H9 (cell line): Measurements from ENCODE around the gene ADAMTSL5. TPM values are rescaled to one million over a fixed set of nuclear protein-coding genes. Genes with fewer than 3 reads are reported as not detected.

Source experiments
- DNase-seq: peaks from one replicate; pipeline ENCODE4 v3.0.0-alpha.2; 2017
- H2AFZ ChIP-seq: one replicate; pipeline ENCODE4 v1.6.1; 2013; ENCODE audit warnings: mild to moderate bottlenecking, low read length, control low read depth, moderate library complexity
- H2AK5ac ChIP-seq: 2 replicates; pipeline ENCODE4 v1.6.1; 2013; ENCODE audit warnings: low read length, control low read depth, mixed read lengths; ENCODE audit not compliant: insufficient read length
- H2BK120ac ChIP-seq: one replicate; pipeline ENCODE4 v1.6.1; 2013; ENCODE audit warnings: low read depth, mild to moderate bottlenecking, low read length, control low read depth, inconsistent platforms; ENCODE audit not compliant: poor library complexity, severe bottlenecking
- H2BK12ac ChIP-seq: 2 replicates; pipeline ENCODE4 v1.6.1; 2013; ENCODE audit warnings: low read length, control low read depth, mixed read lengths, low read depth; ENCODE audit not compliant: insufficient read length
- H2BK15ac ChIP-seq: 2 replicates; pipeline ENCODE4 v1.6.1; 2013; ENCODE audit warnings: low read depth, low read length, control low read depth
- H2BK20ac ChIP-seq: one replicate; pipeline ENCODE4 v1.6.1; 2013; ENCODE audit warnings: low read depth, mild to moderate bottlenecking, low read length, control low read depth, inconsistent platforms; ENCODE audit not compliant: poor library complexity, severe bottlenecking
- H2BK5ac ChIP-seq: 2 replicates; pipeline ENCODE4 v1.6.1; 2013; ENCODE audit warnings: low read length, control low read depth, mixed read lengths; ENCODE audit not compliant: insufficient read length
- H3K14ac ChIP-seq: 2 replicates; pipeline ENCODE4 v1.6.1; 2013; ENCODE audit warnings: low read length, control low read depth; ENCODE audit not compliant: insufficient read depth
- H3K18ac ChIP-seq: 2 replicates; pipeline ENCODE4 v1.6.1; 2013; ENCODE audit warnings: low read depth, mild to moderate bottlenecking, mixed read lengths, low read length, control low read depth; ENCODE audit not compliant: insufficient read length
- H3K23ac ChIP-seq: 2 replicates; pipeline ENCODE4 v1.6.1; 2013; ENCODE audit warnings: low read length, control low read depth, mixed read lengths, low read depth; ENCODE audit not compliant: insufficient read length
- H3K23me2 ChIP-seq: 2 replicates; pipeline ENCODE4 v1.6.1; 2013; ENCODE audit warnings: low read depth, mild to moderate bottlenecking, mixed read lengths, low read length, control low read depth; ENCODE audit not compliant: insufficient read length, poor library complexity, severe bottlenecking
- H3K27ac ChIP-seq: 2 replicates; pipeline ENCODE4 v1.5.1; 2013; ENCODE audit warnings: low read length, control low read depth, mixed read lengths, low read depth; ENCODE audit not compliant: insufficient read length
- H3K27me3 ChIP-seq: 2 replicates; pipeline ENCODE4 v1.6.1; 2013; ENCODE audit warnings: low read length, control low read depth, inconsistent platforms; ENCODE audit not compliant: insufficient read depth
- H3K4ac ChIP-seq: 2 replicates; pipeline ENCODE4 v1.6.1; 2013; ENCODE audit warnings: low read depth, mild to moderate bottlenecking, control low read depth, inconsistent platforms, low read length, moderate library complexity
- H3K4me1 ChIP-seq: 2 replicates; pipeline ENCODE4 v1.6.1; 2013; ENCODE audit warnings: low read length, control low read depth, inconsistent platforms; ENCODE audit not compliant: insufficient read depth
- H3K4me2 ChIP-seq: 2 replicates; pipeline ENCODE4 v1.6.1; 2013; ENCODE audit warnings: low read length, control low read depth, mixed read lengths; ENCODE audit not compliant: insufficient read length, insufficient read depth
- H3K56ac ChIP-seq: 2 replicates; pipeline ENCODE4 v1.6.1; 2013; ENCODE audit warnings: low read depth, mild to moderate bottlenecking, mixed read lengths, low read length, control low read depth; ENCODE audit not compliant: insufficient read length
- H3K79me1 ChIP-seq: 2 replicates; pipeline ENCODE4 v1.6.1; 2013; ENCODE audit warnings: low read depth, mild to moderate bottlenecking, moderate library complexity, low read length, control low read depth, inconsistent platforms; ENCODE audit not compliant: insufficient read depth, poor library complexity, severe bottlenecking
- H3K79me2 ChIP-seq: 2 replicates; pipeline ENCODE4 v1.6.1; 2013; ENCODE audit warnings: low read length, control low read depth, inconsistent platforms; ENCODE audit not compliant: insufficient read depth
- H3K9ac ChIP-seq: 2 replicates; pipeline ENCODE4 v1.6.1; 2013; ENCODE audit warnings: low read length, control low read depth, mixed read lengths; ENCODE audit not compliant: insufficient read length; ENCODE audit errors: extremely low read depth
- H3K9me3 ChIP-seq: one replicate; pipeline ENCODE4 v1.6.1; 2013; ENCODE audit warnings: low read depth, low read length, inconsistent platforms; ENCODE audit not compliant: control insufficient read depth
- H3T11ph ChIP-seq: one replicate; pipeline ENCODE4 v1.6.1; 2013; ENCODE audit warnings: mild to moderate bottlenecking, low read length, control low read depth, inconsistent platforms
- H4K20me1 ChIP-seq: one replicate; pipeline ENCODE4 v1.6.1; 2013; ENCODE audit not compliant: control insufficient read depth, insufficient read length, insufficient read depth
- H4K5ac ChIP-seq: 2 replicates; pipeline ENCODE4 v1.6.1; 2013; ENCODE audit warnings: low read depth, mild to moderate bottlenecking, mixed read lengths, low read length, control low read depth; ENCODE audit not compliant: insufficient read length
- H4K8ac ChIP-seq: replicated peaks from 2 replicates; pipeline ENCODE4 v1.6.1; 2013; ENCODE audit warnings: low read length, control low read depth, mixed read lengths, low read depth; ENCODE audit not compliant: insufficient read length
- H4K91ac ChIP-seq: 2 replicates; pipeline ENCODE4 v1.6.1; 2013; ENCODE audit warnings: low read depth, mild to moderate bottlenecking, moderate library complexity, mixed read lengths, low read length, control low read depth; ENCODE audit not compliant: insufficient read length
- H3K27ac Mint-ChIP-seq, 3 experiments: 2 replicates in 2 of 3; 3 replicates in 1 of 3; pipeline ENCODE4 v1.8.0; 2020 to 2021; ENCODE audit warnings: mixed read lengths in 3 of 3, mild to moderate bottlenecking in 1 of 3, moderate library complexity in 1 of 3
- H3K27me3 Mint-ChIP-seq: 2 replicates; pipeline ENCODE4 v1.8.0; 2021; ENCODE audit warnings: low read depth, mild to moderate bottlenecking, moderate library complexity, mixed read lengths
- H3K36me3 Mint-ChIP-seq, 3 experiments: 2 replicates in 2 of 3; 3 replicates in 1 of 3; pipeline ENCODE4 v1.8.0; 2020 to 2021; ENCODE audit warnings: low read depth in 3 of 3, mixed read lengths in 3 of 3; ENCODE audit not compliant: insufficient read depth in 1 of 3
- H3K4me1 Mint-ChIP-seq, 2 experiments: 2 replicates each; pipeline ENCODE4 v1.8.0; 2020; ENCODE audit warnings: mixed read lengths in 2 of 2
- H3K4me3 Mint-ChIP-seq, 2 experiments: 2 replicates in 1 of 2; 3 replicates in 1 of 2; pipeline ENCODE4 v1.8.0; 2020 to 2021; ENCODE audit warnings: mild to moderate bottlenecking in 2 of 2, mixed read lengths in 2 of 2, moderate library complexity in 1 of 2
- H3K9me3 Mint-ChIP-seq, 2 experiments: 2 replicates in 1 of 2; 3 replicates in 1 of 2; pipeline ENCODE4 v1.8.0; 2020; ENCODE audit warnings: mild to moderate bottlenecking in 2 of 2, mixed read lengths in 2 of 2, moderate library complexity in 1 of 2
- WGBS: extraction: QIAGEN DNeasy Blood & Tissue Kit; methylation state at CpG from one replicate; pipeline ENCODE4 v1.1.7; 2013; ENCODE audit warnings: missing lambda C conversion rate, low lambda C conversion rate, mixed read lengths; ENCODE audit not compliant: insufficient read length; ENCODE audit errors: extremely low coverage; 5-methylcytosine and 5-hydroxymethylcytosine counted together
- total RNA-seq: library from RNA; stranded (reverse); gene quantifications from 2 replicates; pipeline ENCODE4 v1.2.1, GENCODE V29; 2021
- TF ChIP-seq, protein P1 (sequence below): fragments of 200-600 bp; sonication (generic); conservative IDR thresholded peaks from 3 replicates; pipeline ENCODE4 v1.8.0; 2021; ENCODE audit warnings: antibody characterized with exemption, mild to moderate bottlenecking

Gene ADAMTSL5
- total RNA-seq, 1 experiment from 2014 or later = 1.5 TPM

DNA sequence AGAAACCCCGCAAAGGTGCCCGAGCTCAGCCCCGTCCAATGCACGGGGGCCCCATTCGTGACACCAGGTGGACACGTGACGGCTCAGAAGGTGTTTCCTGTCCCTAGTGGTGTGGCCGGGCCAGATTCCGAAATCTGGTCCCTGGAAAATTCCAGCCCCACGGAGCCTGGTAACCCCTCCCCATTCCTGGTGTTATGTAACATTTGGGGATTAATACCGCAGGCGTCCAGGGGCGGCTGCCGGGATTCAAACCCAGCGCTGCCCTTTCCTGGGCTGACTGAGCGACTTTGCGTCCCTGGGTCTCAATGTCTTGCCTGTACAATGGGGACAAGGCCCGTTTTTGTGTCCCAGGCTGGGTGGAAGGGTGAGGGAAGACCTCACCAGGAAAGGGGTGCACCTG, 10.0 kb upstream of the ADAMTSL5 start:
- TF ChIP-seq, protein P1, sequence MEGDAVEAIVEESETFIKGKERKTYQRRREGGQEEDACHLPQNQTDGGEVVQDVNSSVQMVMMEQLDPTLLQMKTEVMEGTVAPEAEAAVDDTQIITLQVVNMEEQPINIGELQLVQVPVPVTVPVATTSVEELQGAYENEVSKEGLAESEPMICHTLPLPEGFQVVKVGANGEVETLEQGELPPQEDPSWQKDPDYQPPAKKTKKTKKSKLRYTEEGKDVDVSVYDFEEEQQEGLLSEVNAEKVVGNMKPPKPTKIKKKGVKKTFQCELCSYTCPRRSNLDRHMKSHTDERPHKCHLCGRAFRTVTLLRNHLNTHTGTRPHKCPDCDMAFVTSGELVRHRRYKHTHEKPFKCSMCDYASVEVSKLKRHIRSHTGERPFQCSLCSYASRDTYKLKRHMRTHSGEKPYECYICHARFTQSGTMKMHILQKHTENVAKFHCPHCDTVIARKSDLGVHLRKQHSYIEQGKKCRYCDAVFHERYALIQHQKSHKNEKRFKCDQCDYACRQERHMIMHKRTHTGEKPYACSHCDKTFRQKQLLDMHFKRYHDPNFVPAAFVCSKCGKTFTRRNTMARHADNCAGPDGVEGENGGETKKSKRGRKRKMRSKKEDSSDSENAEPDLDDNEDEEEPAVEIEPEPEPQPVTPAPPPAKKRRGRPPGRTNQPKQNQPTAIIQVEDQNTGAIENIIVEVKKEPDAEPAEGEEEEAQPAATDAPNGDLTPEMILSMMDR = no peak
- H3K4ac ChIP-seq = no peak overlapping the region
- H3K79me1 ChIP-seq = no peaks in the 10 kb centered on the region
- H2BK20ac ChIP-seq = no peak overlapping the region
- H4K5ac ChIP-seq = no peak overlapping the region
- no peak overlapping the region for H2AFZ ChIP-seq
- no peak overlapping the region for H2BK12ac ChIP-seq
- H3K4me1 ChIP-seq = no peaks in the 10 kb centered on the region
- no peaks in the 10 kb centered on the region for H3K9me3 ChIP-seq
- H2BK5ac ChIP-seq = no peak overlapping the region
- peaks cover 2% of the 10 kb centered on the region for H3K23me2 ChIP-seq
- Mint-ChIP-seq H3K27me3 (peaks cover 87% of the 10 kb centered on the region), H3K36me3 (no peaks in the 10 kb centered on the region), H3K27ac (no peak overlapping the region; a peak in 1 of 7 replicates), H3K9me3 (peaks cover 0 to 6% of the 10 kb centered on the region in 2 experiments; a peak in 3 of 5 replicates), H3K4me3 (peak overlapping the region in 1 of 2 experiments; percentile 32; a peak in 1 of 5 replicates), H3K4me1 (peaks cover 6 to 7% of the 10 kb centered on the region in 2 experiments; a peak in 3 of 4 replicates)
- peaks cover 3% of the 10 kb centered on the region for H4K20me1 ChIP-seq
- H3K27me3 ChIP-seq = peaks cover 16% of the 10 kb centered on the region; the same call in 1 of the 2 replicates
- no peak overlapping the region for H3K56ac ChIP-seq
- H3K23ac ChIP-seq = no peak overlapping the region
- no peak overlapping the region for H3K4me2 ChIP-seq
- no CpG with 5 or more reads among the region's 18 CpGs for WGBS
- no peak overlapping the region for H4K8ac ChIP-seq
- DNase-seq = no peak
- H4K91ac ChIP-seq = no peak overlapping the region
- no peak overlapping the region for H3K14ac ChIP-seq
- no peak overlapping the region for H3K9ac ChIP-seq
- H2BK15ac ChIP-seq = no peak overlapping the region
- H2BK120ac ChIP-seq = no peak overlapping the region
- no peak overlapping the region for H3K27ac ChIP-seq
- no peak overlapping the region for H2AK5ac ChIP-seq
- no peak overlapping the region for H3K18ac ChIP-seq
- no peaks in the 10 kb centered on the region for H3K79me2 ChIP-seq
- no peak overlapping the region for H3T11ph ChIP-seq
